Bone marrow (tissue), 2 donors: ENCODE measurements around the gene KSR1.
"Not testable (repeated sequence)": the region's sequence is repeated elsewhere in the genome, so short reads cannot be mapped to it uniquely, and the experiment has no call there.

ENCODE experiments used
- DNase-seq, 2 donors: peaks; one replicate each; lab custom pipeline; 2025; lab: John Stamatoyannopoulos, UW

The KSR1 gene

DNA sequence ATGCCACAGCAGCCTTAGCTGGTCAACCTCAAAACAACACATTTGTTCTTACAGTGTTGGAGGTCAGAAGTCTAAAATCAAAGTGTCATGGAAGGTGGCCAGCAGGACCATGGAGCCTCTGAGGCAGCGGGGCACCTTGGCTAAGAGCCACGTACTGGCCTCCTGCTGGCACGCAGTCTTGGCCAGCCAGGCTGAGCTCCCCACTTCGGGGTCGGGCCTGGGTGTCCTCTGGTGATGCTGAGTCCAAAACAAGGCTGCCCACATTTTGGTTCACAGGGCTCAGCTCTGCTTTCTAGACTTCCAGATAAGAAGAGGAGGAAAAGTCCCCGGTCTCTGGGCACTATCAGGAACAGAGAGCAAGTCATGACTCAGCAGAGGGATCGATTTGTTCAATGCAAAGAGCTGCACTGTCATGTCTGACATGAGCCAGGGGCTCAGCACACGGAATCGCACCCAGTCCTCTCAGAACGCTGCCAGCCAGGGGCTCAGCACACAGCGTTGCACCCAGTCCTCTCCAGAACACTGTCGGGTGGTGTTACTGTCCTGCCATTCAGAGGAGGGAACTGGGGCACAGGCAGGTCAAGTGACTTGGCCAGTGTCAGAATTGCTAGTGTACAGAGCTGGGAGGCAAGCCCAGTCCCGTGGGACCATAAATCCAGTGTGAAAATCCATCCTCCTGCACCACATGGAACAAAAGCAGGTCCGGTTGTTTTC is 177.2 kb downstream of the KSR1 start:
- no peak for DNase-seq

DNA sequence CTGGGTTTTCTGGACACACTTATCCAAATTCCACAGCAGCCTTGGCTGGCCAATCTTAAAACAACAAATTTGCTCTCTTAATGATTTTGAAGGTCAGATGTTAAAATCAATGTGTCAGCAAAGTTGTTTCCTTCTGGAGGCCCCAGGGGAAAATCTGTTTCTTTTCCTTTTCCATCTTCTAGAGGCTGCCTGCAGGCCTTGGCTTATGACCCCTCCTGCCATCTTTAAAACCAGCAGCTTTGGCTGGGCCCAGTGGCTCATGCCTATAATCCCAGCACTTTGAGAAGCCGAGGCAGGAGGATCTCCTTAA is 177.7 kb downstream of the KSR1 start:
- DNase-seq: no peak

DNA sequence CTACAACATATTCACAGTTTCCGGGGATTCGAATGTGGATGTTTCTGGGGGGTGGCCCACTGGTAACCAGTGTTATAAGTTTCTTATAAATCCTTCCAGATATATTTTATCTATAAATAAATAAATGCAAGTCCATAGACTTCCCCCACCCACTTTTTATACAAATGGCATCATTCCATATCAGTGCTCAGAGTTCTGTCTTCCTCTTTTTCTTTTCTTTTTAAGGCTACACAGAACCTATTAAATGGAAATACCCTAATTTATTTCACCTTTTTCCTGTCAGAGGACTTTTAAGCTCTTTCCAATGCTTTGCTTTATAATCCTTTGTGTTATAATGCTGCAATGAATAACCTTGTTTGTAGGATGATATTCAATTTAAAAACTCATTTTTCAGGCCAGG is 178.5 kb downstream of the KSR1 start:
- DNase-seq: no peak

DNA sequence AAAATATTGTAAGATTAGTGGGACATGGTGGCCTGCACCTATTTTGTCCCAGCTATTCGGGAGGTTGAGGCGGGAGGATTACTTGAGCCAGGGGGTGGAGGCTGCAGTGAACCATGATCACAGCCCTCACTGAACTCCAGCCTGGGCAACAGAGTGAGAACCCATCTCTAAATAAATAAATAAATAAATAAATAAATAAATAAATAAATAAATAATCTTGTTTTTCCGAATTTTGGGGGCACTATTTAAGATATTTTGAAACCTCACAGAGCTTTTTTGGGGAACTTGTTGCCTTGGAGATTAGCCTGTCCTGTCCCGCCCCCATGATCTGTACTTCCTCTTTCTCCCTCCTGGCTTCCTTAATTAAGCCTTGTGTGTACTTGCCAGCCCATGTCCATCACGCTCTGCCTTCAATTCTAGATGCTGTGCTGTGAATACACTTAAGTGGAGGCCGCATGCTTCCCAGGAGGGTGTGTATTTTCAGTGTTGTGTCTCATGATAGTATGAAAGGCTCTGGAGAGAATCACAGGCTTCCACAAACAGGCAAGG is 179.1 kb downstream of the KSR1 start:
- peak in 1 of 2 donors; percentile 92 for DNase-seq

DNA sequence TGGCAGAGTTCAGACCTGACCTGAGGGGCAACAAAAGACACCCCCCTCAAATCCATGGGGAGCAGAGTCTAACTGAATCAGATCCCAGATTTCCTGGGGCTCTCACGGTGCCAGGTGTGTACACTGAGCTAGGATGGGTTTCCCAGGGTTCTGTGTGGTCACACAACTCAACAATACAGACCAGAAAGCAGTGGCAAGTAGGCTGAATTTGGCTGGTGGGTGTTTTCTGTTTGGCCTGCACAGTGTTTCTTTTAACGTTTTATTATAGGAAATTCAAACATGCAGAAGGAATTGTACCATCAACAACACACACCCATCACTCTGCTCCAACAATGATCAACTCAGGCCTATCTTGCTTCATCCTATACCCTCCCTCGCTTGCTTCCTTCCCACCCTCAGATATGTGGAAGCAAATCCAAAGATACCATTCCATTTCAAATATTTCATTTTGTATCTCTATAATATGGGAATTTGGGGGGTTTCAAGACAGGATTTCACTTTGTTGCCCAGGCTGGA is 179.8 kb downstream of the KSR1 start:
- not testable (repeated sequence) for DNase-seq

DNA sequence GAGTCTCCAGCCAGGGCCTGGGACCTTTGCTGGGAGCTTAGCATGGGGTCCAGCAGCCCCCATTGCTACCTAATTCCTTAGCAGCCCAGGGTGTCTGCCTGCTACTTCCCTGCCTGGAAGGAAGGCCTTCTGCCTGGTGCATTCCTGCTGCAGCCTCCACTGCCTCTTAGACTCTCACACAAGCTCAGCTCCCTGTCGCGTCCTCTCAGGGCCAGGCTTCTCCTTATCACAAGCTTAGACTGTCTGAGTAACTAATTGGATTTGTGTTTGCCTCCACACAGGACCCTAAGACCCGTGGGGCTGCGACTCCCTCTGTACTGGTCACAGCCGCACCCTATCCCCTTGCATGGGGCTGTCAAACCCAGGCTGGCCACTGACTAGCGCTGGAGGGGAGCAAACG is 181.6 kb downstream of the KSR1 start:
- not testable (repeated sequence) for DNase-seq

DNA sequence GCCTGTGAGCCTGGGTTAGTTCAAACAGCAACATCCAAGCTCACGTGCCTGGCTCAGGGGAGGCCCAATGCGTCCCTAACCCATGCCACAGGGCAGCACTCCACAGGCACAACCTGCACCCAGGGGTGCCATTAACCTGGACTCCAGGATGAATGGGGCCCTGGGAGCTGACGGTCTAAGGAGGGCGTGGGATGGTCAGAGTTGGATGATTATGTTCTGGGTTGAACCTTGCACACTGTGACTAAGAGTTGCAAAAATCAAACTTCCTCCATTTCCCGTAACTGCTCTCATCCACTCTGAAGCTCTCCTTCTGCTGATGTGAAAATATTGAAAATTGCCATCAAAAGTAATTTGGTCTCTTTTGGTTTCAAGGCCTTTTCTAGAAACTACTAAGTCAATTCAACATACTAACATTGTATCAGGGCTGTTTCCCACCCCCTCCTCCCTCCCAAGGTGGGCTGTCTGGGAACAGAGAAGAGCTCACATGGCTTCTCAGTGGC is 182.2 kb downstream of the KSR1 start:
- DNase-seq: not testable (repeated sequence)

DNA sequence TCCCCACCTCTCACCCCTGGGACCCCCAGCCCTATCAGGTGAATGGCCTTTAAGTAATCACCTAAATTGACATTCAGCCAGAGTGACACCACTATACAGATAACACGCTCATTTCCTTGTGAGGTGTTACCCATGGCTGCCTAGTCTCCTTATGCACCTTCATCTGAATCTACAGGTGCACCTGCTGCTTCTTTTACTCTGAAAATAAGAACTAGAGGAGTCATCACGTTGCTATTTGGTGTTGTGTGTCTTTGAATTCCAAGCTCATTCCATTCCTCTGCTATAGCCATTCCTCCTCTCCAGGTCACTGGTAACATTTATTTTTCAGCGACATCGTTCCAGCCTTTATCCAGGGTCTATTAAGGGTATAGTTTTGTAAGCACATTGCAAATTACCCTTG is 184.5 kb downstream of the KSR1 start:
- DNase-seq: no peak

DNA sequence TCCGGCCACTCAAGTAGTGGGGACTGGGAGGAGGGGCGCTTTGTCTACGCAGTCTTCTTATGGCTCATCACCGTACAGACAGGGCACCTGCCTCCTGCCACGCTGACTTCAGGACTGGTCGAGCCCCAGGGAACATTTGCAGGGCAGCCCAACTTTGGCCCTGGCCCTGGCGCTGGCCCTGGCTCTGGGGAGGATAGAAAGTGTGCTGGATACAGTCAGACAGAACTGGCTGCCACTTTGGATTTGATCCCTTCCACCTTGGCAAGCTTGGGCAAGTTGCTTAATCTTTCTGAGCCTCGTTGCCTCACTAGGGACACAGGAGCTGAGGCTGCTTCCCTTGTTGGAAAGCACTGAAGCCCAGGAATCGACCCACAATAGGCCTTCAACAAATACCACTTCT is 188.3 kb downstream of the KSR1 start:
- no peak for DNase-seq

DNA sequence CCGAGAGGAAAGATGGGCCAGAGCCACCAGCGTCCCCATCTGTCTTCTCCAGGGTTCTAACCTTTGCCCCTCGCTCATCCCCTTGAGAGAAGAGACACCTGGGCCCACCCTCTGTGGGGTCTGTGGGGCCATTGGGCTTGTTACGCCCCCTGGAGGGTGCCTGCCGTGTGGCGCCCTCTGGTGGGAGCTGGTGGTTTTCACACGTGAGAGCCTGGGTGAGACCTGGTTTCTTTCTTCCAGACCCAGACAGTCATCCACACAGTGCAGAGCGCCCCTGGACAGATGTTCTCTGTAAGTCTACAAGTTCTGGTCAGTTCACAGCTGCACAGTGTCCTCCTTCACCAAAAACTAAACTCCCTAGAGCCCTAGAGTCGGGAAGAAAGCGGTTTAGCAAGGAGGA is 189.4 kb downstream of the KSR1 start:
- DNase-seq: not testable (repeated sequence)

DNA sequence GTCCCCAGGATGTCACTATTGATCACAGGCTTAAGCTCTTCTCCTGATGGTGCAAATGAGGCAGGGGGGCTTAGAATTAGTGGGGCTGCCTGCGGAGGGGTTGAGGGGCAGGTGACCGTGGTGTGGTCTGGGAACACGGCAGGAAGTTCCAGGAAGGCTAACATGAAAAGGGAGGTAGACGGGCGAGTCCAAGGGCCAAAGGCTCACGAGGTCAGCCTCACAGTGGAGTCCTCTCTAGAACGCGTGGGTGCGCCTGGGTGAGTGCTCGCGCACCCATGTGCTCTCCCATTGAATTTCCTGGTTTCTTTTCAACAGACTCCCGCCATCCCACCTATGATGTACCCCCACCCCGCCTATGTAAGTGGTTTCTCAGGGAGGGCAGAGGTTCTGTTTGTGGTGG is 190.0 kb downstream of the KSR1 start:
- DNase-seq: no peak

DNA sequence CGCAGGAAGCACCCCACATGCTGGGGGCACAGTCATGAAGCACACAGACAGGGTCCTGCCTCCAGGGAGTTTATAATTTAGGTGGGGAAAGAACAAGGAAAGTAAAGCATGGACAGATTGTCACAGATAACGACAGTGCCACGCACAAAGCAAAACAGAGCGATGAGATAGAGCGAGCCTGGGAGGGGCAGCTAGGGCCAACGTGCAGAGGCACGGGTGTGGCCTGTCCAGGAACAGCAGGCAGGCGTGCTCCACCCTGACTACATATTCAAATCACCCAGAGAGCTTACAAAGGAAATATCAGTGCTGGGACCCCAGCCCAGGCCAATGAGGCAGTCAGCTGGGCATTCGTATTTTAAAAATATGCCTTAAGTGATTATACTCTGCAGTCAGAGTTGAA is 191.5 kb downstream of the KSR1 start:
- DNase-seq: no peak

DNA sequence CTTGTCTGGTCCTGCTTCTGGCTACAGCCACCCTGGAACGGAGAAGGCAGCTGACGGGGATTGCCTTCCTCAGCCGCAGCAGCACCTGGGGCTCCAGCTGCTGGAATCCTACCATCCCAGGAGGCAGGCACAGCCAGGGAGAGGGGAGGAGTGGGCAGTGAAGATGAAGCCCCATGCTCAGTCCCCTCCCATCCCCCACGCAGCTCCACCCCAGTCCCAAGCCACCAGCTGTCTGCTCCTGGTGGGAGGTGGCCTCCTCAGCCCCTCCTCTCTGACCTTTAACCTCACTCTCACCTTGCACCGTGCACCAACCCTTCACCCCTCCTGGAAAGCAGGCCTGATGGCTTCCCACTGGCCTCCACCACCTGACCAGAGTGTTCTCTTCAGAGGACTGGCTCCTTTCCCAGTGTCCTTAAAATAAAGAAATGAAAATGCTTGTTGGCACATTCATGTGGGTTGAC is 192.9 kb downstream of the KSR1 start:
- not testable (repeated sequence) for DNase-seq

DNA sequence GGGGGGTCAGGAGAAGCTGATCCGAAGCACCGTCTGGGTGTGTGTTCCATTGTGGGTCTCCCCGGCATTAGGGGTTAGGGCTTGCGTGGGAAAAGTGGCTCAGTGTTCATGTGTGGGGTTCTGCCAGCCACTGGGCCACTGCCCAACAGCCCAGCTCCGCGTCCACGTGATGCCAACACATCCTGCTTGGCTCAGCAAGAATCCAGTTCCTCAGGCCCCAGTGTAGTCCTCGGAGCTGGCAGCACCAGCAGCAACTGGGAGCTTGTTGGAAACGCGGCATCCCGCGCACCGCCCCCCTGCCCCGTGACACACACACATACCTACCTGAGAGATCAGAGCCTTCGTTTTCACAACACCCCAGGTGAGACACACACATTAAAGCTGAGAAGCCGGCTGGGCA is 193.7 kb downstream of the KSR1 start:
- no peak for DNase-seq

DNA sequence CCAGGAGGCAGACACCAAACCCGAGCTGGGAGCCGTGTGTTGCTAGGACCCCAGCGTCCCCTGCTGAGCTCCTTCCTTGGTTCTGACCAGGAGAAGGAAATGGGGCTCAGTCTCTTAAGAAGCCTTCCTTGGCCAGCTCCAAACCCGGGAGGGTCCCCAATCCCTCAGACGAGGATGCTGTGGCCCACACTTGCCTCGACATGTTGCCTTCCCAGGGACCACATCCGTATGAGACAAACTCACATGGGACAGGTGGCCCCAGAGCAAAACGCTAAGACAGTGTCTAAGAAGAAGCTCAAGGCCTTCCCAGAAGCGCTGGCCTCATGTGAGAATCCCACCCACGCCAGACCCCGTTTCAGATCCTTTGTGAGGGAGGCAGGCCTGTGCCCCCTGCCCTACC is 194.6 kb downstream of the KSR1 start:
- DNase-seq: no peak

DNA sequence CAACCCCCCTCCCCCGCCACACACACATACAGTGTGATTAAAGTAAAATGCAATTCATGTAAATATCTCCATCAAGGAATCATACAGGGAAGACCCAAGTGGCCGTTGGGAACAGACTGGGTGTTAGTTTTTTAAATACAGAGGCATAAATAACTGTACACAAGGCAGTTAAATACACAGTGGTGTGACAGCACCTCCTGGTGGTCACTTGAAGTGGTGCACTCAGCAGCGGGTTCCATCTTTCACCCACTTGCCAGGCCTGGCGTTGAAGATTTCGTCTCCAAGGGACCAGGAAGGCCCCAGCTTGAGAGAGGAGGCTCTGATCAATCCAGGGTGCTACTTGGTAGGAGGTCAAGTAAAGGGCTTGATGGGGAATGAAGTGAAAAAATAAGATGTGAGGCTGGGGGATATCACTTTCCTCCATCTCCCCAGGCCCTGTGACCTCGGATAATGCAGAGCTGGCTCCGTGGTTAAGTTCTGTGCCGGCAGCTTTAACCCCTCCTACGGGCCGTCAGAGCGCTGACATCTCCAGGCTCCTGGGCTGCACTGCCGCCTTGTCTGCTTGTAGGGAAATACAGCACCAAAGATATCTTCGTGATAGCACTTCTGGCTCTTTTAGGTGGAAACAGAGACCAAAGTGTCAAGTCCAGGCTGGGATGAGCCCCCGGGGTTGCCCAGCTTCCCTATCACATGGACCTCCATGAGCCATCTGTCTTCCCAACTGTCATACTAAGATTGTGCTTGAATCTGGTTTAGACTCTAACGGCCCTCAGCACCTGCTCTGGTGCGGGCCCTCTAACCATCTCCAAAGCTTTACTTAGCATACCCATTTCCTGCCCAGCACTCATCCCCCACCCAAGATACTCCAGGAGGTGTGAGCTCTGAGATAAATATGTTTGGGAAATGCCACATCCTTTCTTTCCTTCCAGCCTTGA is 195.4 kb downstream of the KSR1 start:
- DNase-seq: peak; percentile 8 to 11

DNA sequence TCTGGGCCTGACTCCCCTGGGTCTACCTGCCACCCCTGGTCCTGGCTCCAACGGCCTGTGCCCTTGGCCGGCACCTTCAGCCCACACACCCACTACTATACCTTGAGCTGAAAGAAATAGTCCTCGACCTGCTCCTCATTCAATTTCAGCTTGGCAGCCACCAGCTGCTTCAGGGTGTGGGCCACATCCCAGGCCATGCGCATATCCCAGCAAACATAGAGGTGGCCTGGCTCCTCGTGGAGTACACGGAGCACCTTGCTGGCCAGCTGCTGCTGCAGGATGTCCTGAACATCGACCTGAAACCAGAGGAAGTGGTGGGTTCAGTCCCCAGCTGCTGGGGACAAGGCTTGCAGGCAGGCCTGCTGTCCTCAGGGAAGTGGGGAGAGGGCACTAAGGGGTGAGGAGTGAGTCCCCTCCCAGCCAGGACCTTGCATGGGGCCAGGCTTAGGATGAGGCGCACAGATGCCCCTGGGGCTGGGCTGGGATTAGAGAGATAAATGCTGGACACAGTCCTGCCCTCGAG is 197.3 kb downstream of the KSR1 start:
- DNase-seq: not testable (repeated sequence)

DNA sequence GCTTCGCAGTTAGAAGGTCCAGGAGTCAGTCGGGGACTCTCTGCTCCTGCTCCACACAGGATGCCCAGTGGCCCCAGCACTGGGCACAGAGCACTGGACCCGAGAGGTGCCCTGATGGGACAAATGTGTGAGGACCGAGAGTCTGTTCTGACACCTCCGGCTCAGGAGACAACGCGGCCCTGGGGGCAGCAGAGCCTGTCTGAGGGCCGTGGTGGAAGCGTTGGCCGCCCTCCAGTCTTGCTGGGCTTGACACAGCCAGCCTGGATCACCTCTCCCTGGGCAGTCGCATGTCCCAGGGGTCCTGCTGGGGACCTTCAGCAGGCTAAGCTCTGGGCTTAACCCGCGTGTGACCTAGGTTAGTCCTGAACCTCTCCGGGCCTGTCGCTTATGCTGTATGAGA is 197.9 kb downstream of the KSR1 start:
- no peak for DNase-seq

DNA sequence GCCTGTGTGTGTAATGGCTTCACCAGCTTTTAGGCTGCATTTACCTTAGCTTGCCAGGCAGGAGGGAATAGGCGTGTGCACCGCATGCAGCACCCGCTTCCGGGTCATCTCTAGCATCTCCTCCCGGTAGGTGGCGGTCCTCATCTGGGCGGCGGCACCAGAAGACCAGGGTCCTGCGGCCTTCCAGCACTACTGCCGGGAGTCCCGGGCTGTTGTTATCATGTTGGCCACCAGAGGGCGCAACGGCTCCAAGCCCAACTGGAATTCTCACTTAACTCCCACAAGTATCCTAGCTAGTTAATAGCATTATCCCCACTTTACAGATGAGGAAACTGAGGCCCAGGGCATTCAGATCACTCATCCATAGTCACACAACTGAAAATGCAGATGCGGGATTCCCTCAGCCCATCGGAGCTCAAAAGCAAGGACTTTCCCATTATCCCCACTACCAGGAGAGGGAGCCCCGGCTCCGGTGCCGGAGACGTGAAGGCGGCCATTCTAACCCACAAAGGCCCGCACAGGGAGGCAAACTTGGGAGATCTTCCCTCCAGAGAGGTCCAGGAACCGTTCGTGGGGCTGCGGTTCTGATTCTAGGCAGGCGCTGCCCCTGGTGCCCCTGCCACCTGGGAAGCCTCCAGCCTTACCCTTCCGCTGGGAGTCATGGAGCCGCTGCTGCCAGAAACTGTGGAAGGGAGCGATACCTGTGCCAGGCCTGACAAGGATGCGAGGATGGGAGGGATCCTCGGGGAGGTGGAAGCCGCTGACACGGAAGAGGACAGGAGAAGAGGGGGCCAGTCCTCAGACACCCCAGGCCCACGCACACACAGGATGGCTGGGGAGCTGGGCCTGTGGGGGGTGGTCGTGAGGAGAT is 198.6 kb downstream of the KSR1 start:
- DNase-seq: peak; percentile 34 to 75

DNA sequence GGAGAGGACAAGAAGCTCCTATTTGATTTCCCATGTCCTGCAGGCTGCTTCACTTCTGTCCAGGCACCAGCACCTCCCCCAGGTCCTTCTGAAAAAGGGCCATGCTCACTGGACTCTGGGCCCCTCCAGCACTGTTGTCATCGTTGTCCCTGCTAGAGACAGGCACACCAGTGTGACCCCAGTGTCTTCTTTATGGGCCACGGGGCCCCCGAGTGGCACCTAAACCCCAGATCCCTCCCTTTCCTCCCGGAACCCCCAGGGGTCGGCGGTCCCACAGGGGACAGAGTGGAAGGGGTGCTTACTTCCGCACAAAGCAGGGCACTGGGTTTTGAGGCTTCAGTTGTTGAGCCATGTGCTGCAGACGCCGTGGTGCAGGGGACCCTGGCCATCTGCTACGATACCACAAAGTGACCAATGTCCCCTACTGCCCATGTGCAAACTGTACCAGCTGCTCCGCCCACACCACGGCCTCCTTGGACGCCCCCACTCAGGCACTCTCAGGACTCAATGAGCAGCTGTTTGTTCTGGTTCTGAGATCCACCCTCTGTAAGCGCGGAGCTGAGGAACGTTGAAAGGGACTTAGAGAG is 199.4 kb downstream of the KSR1 start:
- DNase-seq: not testable (repeated sequence)

DNA sequence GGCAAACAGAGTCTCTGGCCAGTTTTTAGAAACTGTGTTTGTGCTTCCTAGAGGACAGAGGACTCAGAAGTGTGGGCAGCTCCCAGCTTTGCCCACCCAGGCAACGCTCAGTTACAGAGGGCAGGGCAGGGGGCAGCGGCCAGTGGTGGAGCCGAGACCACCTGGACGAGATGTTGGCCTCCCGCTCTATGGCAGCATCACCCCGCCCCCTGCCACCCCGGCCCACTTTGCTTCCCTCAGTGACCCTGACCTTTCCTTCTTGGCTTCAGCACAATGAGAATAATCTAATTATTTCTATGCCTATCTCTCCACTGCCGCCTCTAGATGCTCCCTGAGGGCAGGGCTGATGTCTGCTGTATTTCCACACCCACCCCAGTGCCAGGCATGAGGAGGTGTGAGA is 200.4 kb downstream of the KSR1 start:
- DNase-seq: not testable (repeated sequence)
